HepG2 (cell line): ENCODE measurements around the gene DDAH2. TPM values are rescaled to one million over a fixed set of nuclear protein-coding genes. Genes with fewer than 3 reads are reported as not detected.

ENCODE experiments used
- ATAC-seq: fragments of 200-7000 bp; cut with Tn5 transposase; 3 replicates; pipeline ENCODE4 v1.9.1; 2020; ENCODE audit warnings: mild to moderate bottlenecking, moderate library complexity
- BruUV-seq: library from RNA; stranded (reverse); fragments of 400-500 nt; replicated peaks from 2 replicates; lab custom pipeline; 2021; lab: Mats Ljungman, UMichigan
- CTCF ChIA-PET: fragments of 300-600 bp; formaldehyde crosslinking; extraction: SDS; loops from one replicate; lab custom pipeline; 2021; ENCODE audit warnings: low total read pairs, inconsistent platforms, low intra/inter-chr PET ratio; lab: Yijun Ruan, JAX
- POLR2A ChIA-PET: fragments of 350-600 bp; sonication (Branson Sonifier 250); formaldehyde crosslinking; loops from one replicate; lab custom pipeline; 2020; ENCODE audit warnings: antibody characterized with exemption, inconsistent platforms; lab: Yijun Ruan, JAX
- DNase-seq: peaks from one replicate; pipeline ENCODE4 v3.0.0-alpha.2; 2015; ENCODE audit warnings: low spot score
- FAIRE-seq: peaks from 3 replicates; lab custom pipeline; 2011; peaks lifted over from hg19 to GRCh38; lab: Jason Lieb, UNC
- H2AFZ ChIP-seq: one replicate; pipeline ENCODE4 v1.6.1; 2011; ENCODE audit warnings: low read length, inconsistent platforms
- H3K27ac ChIP-seq: fragments of 300-600 bp; 3 replicates; pipeline ENCODE4 v1.8.0; 2011; ENCODE audit warnings: mixed run types, mild to moderate bottlenecking, mixed read lengths, low read length, inconsistent platforms; ENCODE audit not compliant: insufficient read depth; ENCODE audit errors: extremely low read length
- H3K27me3 ChIP-seq, 2 experiments: fragments of 200-600 bp in 1 of 2; 2 replicates in 1 of 2; 3 replicates in 1 of 2; pipeline versions ENCODE4 v1.6.0 to v1.8.0; 2011; ENCODE audit warnings: low read length in 2 of 2, mild to moderate bottlenecking in 2 of 2, moderate library complexity in 2 of 2, inconsistent platforms in 1 of 2; ENCODE audit not compliant: insufficient read depth in 2 of 2, control insufficient read depth in 1 of 2
- H3K36me3 ChIP-seq, 2 experiments: fragments of 200-600 bp in 1 of 2; replicated peaks in 1 of 2; 2 replicates in 1 of 2; 3 replicates in 1 of 2; pipeline versions ENCODE4 v1.5.1 to v1.8.0; 2011; ENCODE audit warnings: low read length in 2 of 2, inconsistent platforms in 1 of 2; ENCODE audit not compliant: insufficient read depth in 2 of 2, control insufficient read depth in 1 of 2
- H3K4me1 ChIP-seq: 2 replicates; pipeline ENCODE4 v1.5.1; 2012; ENCODE audit warnings: low read length, inconsistent platforms; ENCODE audit not compliant: insufficient read depth
- H3K4me2 ChIP-seq: 2 replicates; pipeline ENCODE4 v1.6.0; 2011; ENCODE audit warnings: low read depth, low read length, inconsistent platforms
- H3K4me3 ChIP-seq, 3 experiments: fragments of 200-600 bp in 1 of 3; sonication (generic), shearing (Covaris generic) in 1 of 3; replicated peaks in 1 of 3; 2 replicates each; pipeline ENCODE4 v1.5.1; 2011 to 2016; ENCODE audit warnings: low read length in 3 of 3, inconsistent platforms in 2 of 3, low read depth in 2 of 3, mild to moderate bottlenecking in 2 of 3, control low read depth in 1 of 3, mixed read lengths in 1 of 3; ENCODE audit not compliant: insufficient read depth in 1 of 3
- H3K79me2 ChIP-seq: one replicate; pipeline ENCODE4 v1.6.1; 2011; ENCODE audit warnings: low read length, inconsistent platforms; ENCODE audit not compliant: insufficient read depth
- H3K9ac ChIP-seq: 2 replicates; pipeline ENCODE4 v1.6.0; 2011; ENCODE audit warnings: mild to moderate bottlenecking, low read depth, low read length, inconsistent platforms; ENCODE audit not compliant: insufficient read depth
- H3K9me3 ChIP-seq: 2 replicates; pipeline ENCODE4 v1.5.1; 2012; ENCODE audit warnings: mild to moderate bottlenecking, low read length
- H4K20me1 ChIP-seq: 2 replicates; pipeline ENCODE4 v1.6.0; 2011; ENCODE audit warnings: inconsistent platforms, mild to moderate bottlenecking, low read length, moderate library complexity; ENCODE audit not compliant: insufficient read depth
- AGO1 ChIP-seq: fragments of 200-400 bp; formaldehyde crosslinking; IDR thresholded peaks from 2 replicates; pipeline ENCODE4 v1.6.1; 2017; ENCODE audit warnings: mild to moderate bottlenecking, low read depth, low read length, moderate library complexity; ENCODE audit not compliant: poor library complexity, severe bottlenecking
- AGO2 ChIP-seq: fragments of 200-400 bp; formaldehyde crosslinking; optimal IDR thresholded peaks from 2 replicates; pipeline ENCODE3; 2017; ENCODE audit warnings: mild to moderate bottlenecking, low read depth, low read length, moderate library complexity
- RBFOX2 ChIP-seq: fragments of 200-400 bp; formaldehyde crosslinking; IDR thresholded peaks from 2 replicates; pipeline ENCODE4 v1.6.1; 2017; ENCODE audit warnings: low read depth, mild to moderate bottlenecking, low read length
- ZFY ChIP-seq: sonication (generic); formaldehyde crosslinking; IDR thresholded peaks from 2 replicates; pipeline ENCODE4 v1.4.0; 2020; ENCODE audit warnings: missing genetic modification reagents
- WGBS: methylation state at CpG from one replicate; pipeline ENCODE4 v1.1.6; 2017; ENCODE audit warnings: low lambda C conversion rate; 5-methylcytosine and 5-hydroxymethylcytosine counted together
- in situ Hi-C: cut with HindIII; loops from 2 replicates; pipeline ENCODE4 v1.10.0; 2017; ENCODE audit warnings: low pct_unique_long_range_greater_than_20kb; ENCODE audit not compliant: extremely low pct_ligation_motif_present
- intact Hi-C: fragments of 100-400 bp; cut with micrococcal nuclease; formaldehyde crosslinking; loops from one replicate; pipeline ENCODE4 v1.10.0; 2022; ENCODE audit not compliant: unreplicated experiment
- polyA plus RNA-seq, 8 experiments: library from polyadenylated mRNA; depleted of rRNA in 3 of 8; stranded (reverse) in 7 of 8; unstranded in 1 of 8; fragments of >200 nt; fragmentation: Illumina TruSeq in 4 of 8; extraction: Trizol in 4 of 8; gene quantifications; 2 replicates each; pipeline versions ENCODE4 v1.2.1 to v1.2.3, GENCODE V29; 2011 to 2016; ENCODE audit warnings: low read depth in 4 of 8, missing spikeins in 1 of 8, mixed read lengths in 1 of 8; ENCODE audit not compliant: insufficient read depth in 1 of 8
- total RNA-seq, 5 experiments: library from RNA; depleted of rRNA; stranded (reverse); fragments of >200 nt; fragmentation: Illumina TruSeq; extraction: Trizol; gene quantifications; 2 replicates each; pipeline ENCODE4 v1.2.3, GENCODE V29; 2016; ENCODE audit warnings: low read depth in 1 of 5
- TF ChIP-seq, protein P1 (sequence below): sonication (generic); formaldehyde crosslinking; IDR thresholded peaks from 2 replicates; pipeline ENCODE4 v1.5.0; 2020; ENCODE audit warnings: missing genetic modification reagents

DDAH2 gene
- total and polyA plus RNA-seq, 2 of the 13 experiments (the other 11 are each of a cell fraction or from before 2014, with no cell fraction given): 16.4 to 21.1 TPM

- TF ChIP-seq ZFY (CRISPR knock-in tag) (no peak), AGO1 (peak; percentile 48), RBFOX2 (0 out of 2 replicates have a peak, but pooled peaks have one; percentile 23), AGO2 (peak; percentile 43)
- TF ChIP-seq, protein P1, sequence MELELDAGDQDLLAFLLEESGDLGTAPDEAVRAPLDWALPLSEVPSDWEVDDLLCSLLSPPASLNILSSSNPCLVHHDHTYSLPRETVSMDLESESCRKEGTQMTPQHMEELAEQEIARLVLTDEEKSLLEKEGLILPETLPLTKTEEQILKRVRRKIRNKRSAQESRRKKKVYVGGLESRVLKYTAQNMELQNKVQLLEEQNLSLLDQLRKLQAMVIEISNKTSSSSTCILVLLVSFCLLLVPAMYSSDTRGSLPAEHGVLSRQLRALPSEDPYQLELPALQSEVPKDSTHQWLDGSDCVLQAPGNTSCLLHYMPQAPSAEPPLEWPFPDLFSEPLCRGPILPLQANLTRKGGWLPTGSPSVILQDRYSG (CRISPR knock-in tag): no peak
- WGBS: 81% methylated on average over 24 of the region's 25 CpGs
- in situ Hi-C loops: no loop called here
- Histone ChIP-seq H4K20me1 (no peaks in the 10 kb centered on the region), H3K9me3 (no peaks in the 10 kb centered on the region), H3K79me2 (no peaks in the 10 kb centered on the region), H3K36me3 (peaks cover 0 to 6% of the 10 kb centered on the region in 2 experiments; a peak in 2 of 5 replicates), H3K4me1 (peaks cover 4% of the 10 kb centered on the region; the same call in 1 of the 2 replicates), H3K27ac (no peak overlapping the region), H3K4me2 (no peak overlapping the region), H2AFZ (no peak overlapping the region), H3K4me3 (no peak overlapping the region), H3K27me3 (peaks cover 0 to 29% of the 10 kb centered on the region in 2 experiments; a peak in 4 of 5 replicates), H3K9ac (no peak overlapping the region)
- POLR2A ChIA-PET: interaction anchor here (0.8 to 3.4 kb wide), 6 partner anchors 9 to 103 kb away, joined by 3 to 20 read pairs (median 8); partner anchors contain the start of genes ABHD16A, CLIC1, HSPA1B and LY6G6D
- CTCF ChIA-PET: no interaction called here
- no peak for FAIRE-seq
- ATAC-seq: peak; percentile 6
- no peak for DNase-seq
- BruUV-seq: no TSS peak
- intact Hi-C loops: no loop called here
These were observed 5.0 kb downstream of the DDAH2 start for GRCh38 chr6:31723980-31724691.
